H1 (cell line): ENCODE results near the gene LYRM4.

Source experiments
- BCL11A ChIP-seq, 2 experiments: IDR thresholded peaks; one replicate each; pipeline ENCODE4 v1.6.1; 2011; ENCODE audit warnings: low read depth in 2 of 2, low read length in 2 of 2, mild to moderate bottlenecking in 2 of 2
- BRCA1 ChIP-seq: IDR thresholded peaks from 2 replicates; pipeline ENCODE4 v1.6.1; 2012; ENCODE audit warnings: low read depth, low read length, improper control_type of control experiment
- POLR2A ChIP-seq, 2 experiments: IDR thresholded peaks; 1 replicate in 1 of 2; 2 replicates in 1 of 2; pipeline ENCODE4 v1.6.1; 2011; ENCODE audit warnings: low read depth in 2 of 2, low read length in 2 of 2, mild to moderate bottlenecking in 2 of 2; ENCODE audit errors: control extremely low read depth in 1 of 2
- POLR2AphosphoS5 ChIP-seq: IDR thresholded peaks from 2 replicates; pipeline ENCODE4 v1.6.1; 2011; ENCODE audit warnings: low read depth, low read length
- RBBP5 ChIP-seq: IDR thresholded peaks from 2 replicates; pipeline ENCODE4 v1.7.1; 2012; ENCODE audit warnings: low read depth, mild to moderate bottlenecking, inconsistent platforms, low read length, moderate library complexity, borderline replicate concordance
- SIRT6 ChIP-seq: IDR thresholded peaks from one replicate; pipeline ENCODE4 v1.7.1; 2012; ENCODE audit warnings: low read length, inconsistent platforms
- ZNF274 ChIP-seq: IDR thresholded peaks from 2 replicates; pipeline ENCODE4 v1.7.0; 2012; ENCODE audit warnings: low read length, borderline replicate concordance; ENCODE audit errors: extremely low read depth
- TF ChIP-seq, protein P1 (sequence below), 3 experiments: IDR thresholded peaks; 1 replicate in 2 of 3; 2 replicates in 1 of 3; pipeline versions ENCODE4 v1.5.1 to v1.6.1; 2011; ENCODE audit warnings: low read length in 3 of 3, mild to moderate bottlenecking in 3 of 3, inconsistent platforms in 2 of 3, low read depth in 1 of 3, moderate library complexity in 1 of 3; ENCODE audit not compliant: insufficient read depth in 1 of 3; ENCODE audit errors: control extremely low read depth in 1 of 3

- TF ChIP-seq, protein P1, sequence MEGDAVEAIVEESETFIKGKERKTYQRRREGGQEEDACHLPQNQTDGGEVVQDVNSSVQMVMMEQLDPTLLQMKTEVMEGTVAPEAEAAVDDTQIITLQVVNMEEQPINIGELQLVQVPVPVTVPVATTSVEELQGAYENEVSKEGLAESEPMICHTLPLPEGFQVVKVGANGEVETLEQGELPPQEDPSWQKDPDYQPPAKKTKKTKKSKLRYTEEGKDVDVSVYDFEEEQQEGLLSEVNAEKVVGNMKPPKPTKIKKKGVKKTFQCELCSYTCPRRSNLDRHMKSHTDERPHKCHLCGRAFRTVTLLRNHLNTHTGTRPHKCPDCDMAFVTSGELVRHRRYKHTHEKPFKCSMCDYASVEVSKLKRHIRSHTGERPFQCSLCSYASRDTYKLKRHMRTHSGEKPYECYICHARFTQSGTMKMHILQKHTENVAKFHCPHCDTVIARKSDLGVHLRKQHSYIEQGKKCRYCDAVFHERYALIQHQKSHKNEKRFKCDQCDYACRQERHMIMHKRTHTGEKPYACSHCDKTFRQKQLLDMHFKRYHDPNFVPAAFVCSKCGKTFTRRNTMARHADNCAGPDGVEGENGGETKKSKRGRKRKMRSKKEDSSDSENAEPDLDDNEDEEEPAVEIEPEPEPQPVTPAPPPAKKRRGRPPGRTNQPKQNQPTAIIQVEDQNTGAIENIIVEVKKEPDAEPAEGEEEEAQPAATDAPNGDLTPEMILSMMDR (IDR thresholded peaks at IDR 0.05; ENCODE audit: control extremely low read depth in 1 of 3, insufficient read depth in 1 of 3, low read depth in 1 of 3, low read length in 3 of 3): no peak
- TF ChIP-seq POLR2AphosphoS5 (no peak), SIRT6 (no peak), ZNF274 (no peak), POLR2A (IDR thresholded peaks at IDR 0.05; ENCODE audit: control extremely low read depth in 1 of 2, low read depth in 2 of 2, low read length in 2 of 2) (no peak), RBBP5 (no peak), BCL11A (IDR thresholded peaks at IDR 0.05; ENCODE audit: low read depth in 2 of 2, low read length in 2 of 2) (no peak), BRCA1 (no peak)
Observed at GRCh38 chr6:5249451-5250122, 11.2 kb downstream of the LYRM4 start.
